LNCaP clone FGC (cell line): ENCODE measurements around the gene AK2.
"Not testable (repeated sequence)": the region's sequence is repeated elsewhere in the genome, so short reads cannot be mapped to it uniquely, and the experiment has no call there.

ENCODE experiments used
- DNase-seq: peaks from one replicate; pipeline ENCODE4 v3.0.0-alpha.2; 2011; ENCODE audit warnings: low read depth
- H3K4me3 ChIP-seq: 2 replicates; pipeline ENCODE4 v1.5.1; 2011; ENCODE audit warnings: mild to moderate bottlenecking, low read depth, low read length, control low read depth
- TF ChIP-seq, protein P1 (sequence below): IDR thresholded peaks from 2 replicates; pipeline ENCODE4 v1.5.1; 2012; ENCODE audit warnings: mild to moderate bottlenecking; ENCODE audit not compliant: control insufficient read depth, insufficient read depth; ENCODE audit errors: extremely low read depth

Gene AK2

DNA sequence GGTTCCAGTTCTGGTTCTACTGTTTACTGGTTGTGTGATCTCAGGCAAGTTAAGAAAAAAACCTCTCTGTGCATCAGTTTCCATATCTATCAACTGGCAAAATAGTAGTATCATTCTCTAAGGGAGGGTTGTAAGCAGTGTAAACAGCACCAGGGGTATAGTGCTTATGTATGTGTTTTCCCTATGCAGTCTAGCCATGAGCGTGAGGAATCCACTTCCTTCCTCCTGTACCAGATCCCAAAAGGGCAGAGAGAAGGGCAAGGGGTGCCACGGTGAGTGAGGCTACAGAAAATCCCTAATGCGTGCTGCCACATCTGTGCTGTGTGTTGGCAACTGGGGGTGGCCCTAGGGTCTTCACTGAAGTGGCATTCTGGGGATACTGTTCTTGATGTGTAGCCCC lies 53.7 kb downstream of the AK2 start:
- no peak overlapping the region for H3K4me3 ChIP-seq
- TF ChIP-seq, protein P1, sequence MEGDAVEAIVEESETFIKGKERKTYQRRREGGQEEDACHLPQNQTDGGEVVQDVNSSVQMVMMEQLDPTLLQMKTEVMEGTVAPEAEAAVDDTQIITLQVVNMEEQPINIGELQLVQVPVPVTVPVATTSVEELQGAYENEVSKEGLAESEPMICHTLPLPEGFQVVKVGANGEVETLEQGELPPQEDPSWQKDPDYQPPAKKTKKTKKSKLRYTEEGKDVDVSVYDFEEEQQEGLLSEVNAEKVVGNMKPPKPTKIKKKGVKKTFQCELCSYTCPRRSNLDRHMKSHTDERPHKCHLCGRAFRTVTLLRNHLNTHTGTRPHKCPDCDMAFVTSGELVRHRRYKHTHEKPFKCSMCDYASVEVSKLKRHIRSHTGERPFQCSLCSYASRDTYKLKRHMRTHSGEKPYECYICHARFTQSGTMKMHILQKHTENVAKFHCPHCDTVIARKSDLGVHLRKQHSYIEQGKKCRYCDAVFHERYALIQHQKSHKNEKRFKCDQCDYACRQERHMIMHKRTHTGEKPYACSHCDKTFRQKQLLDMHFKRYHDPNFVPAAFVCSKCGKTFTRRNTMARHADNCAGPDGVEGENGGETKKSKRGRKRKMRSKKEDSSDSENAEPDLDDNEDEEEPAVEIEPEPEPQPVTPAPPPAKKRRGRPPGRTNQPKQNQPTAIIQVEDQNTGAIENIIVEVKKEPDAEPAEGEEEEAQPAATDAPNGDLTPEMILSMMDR = no peak
- no peak for DNase-seq

DNA sequence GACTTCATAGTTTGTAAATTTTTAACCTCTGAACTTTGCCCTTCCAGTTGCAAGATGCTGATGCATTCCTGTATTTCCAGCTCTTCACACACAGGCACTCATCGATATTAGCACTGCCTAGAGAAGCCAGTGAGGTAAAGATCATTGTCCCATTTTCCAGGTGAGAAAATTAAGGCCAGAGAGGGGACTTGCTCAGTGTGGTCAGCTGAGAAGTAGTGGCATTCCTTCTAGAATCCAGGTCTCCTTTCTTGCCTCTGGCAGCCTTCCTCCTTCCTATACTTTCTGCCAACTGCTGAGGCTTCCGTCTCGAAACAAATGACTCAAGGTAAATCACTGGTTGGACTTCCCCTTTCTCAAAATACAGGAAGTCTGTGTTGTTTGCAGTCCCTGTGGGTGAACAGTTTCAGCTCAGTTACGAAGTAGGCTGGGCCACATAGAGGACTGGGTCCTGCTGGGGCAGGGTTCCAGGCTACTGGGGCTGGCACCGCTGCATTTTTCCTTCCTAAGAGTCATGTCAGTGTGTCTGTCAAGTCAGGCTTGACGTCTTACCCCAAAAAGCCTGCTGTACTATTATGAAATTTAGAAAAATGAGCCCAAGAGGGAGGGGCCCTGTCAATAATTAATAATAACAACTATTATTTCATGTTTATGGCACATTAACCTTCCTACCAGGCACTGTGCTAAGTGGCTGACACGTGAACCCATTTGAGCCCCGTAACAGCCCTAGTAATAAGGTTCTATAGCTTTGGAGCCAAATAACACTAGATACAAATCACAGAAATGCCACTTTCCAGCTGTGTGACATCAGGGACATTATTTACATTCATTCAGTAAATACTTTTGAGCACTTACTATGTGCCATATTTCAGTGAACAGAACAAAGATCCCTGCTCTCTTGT lies 55.4 kb downstream of the AK2 start:
- TF ChIP-seq, protein P1 = no peak
- DNase-seq = peak; percentile 95
- H3K4me3 ChIP-seq = no peak overlapping the region

DNA sequence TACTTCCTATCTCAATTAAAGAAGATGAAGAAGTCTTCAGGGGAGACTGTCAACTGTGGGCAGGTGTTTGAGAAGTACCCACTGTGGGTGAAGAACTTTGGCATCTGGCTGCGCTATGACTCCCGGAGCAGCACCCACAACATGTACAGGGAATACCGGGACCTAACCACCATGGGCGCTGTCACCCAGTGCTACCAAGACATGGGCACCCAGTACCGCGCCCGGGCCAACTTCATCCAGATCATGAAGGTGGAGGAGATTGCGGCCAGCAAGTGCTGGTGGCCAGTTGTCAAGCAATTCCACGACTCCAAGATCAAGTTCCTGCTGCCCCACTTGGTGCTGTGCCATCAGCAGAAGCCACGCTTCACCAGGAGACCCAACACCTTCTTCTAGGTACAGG lies 56.6 kb downstream of the AK2 start:
- H3K4me3 ChIP-seq = no peak overlapping the region
- no peak for DNase-seq
- TF ChIP-seq, protein P1 = no peak

DNA sequence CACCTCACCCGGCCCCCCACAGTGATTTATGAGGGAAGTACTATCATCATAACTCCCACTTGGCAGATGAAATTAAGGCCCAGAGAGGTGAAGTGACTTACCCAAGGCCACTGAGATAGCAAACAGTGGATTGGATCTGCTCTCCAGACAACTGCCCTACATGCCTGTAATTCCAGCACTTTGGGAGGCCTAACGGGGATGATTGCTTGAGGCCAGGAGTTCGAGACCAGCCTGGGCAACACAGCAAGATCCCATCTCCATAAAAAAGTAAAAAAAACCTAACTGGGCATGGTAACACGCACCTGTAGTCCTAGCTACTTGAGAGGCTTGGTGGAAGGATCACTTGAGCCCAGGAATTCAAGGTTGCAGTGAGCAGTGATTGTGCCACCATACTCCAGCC lies 57.8 kb downstream of the AK2 start:
- TF ChIP-seq, protein P1 = no peak
- no peak for DNase-seq
- no peak overlapping the region for H3K4me3 ChIP-seq

DNA sequence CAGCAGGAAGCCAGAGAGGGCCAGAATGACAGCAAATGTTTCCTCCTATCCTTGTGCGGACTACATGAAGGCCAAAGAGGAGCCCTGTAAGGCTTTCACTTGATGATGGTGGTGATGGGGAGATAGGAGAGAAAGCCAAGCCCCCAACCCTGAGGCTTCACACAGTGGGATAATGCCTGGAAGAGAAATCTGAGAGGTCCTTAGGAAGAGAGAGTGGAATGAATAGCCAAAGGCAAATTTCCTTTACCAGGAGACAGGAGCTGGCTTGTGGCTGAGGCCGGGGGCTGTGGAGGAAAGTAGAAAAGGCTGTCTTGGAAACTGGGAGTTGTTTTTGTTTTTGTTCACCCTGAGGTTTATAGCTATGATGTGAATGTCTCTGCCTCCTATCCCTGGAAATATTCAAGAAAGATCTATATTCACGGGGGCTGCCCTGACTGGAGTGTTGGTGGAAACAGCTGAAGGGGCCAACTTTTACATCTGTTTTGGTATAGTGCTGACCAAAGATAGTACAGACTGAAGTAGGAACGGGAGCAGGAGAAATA lies 59.1 kb downstream of the AK2 start:
- TF ChIP-seq, protein P1 = no peak
- H3K4me3 ChIP-seq = no peak overlapping the region

DNA sequence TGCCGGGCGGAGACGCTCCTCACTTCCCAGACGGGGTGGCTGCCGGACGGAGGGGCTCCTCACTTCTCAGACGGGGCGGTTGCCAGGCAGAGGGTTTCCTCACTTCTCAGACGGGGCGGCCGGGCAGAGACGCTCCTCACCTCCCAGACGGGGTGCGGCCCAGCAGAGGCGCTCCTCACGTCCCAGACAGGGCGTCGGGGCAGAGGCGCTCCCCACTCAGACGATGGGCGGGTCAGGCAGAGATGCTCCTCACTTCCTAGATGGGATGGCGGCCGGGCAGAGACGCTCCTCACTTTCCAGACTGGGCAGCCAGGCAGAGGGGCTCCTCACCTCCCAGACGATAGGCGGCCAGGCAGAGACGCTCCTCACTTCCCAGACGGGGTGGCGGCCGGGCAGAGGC lies 61.6 kb downstream of the AK2 start:
- H3K4me3 ChIP-seq, DNase-seq: not testable (repeated sequence)

More for the DNA sequence above, 59.1 kb downstream of the AK2 start:
- DNase-seq = no peak

DNA sequence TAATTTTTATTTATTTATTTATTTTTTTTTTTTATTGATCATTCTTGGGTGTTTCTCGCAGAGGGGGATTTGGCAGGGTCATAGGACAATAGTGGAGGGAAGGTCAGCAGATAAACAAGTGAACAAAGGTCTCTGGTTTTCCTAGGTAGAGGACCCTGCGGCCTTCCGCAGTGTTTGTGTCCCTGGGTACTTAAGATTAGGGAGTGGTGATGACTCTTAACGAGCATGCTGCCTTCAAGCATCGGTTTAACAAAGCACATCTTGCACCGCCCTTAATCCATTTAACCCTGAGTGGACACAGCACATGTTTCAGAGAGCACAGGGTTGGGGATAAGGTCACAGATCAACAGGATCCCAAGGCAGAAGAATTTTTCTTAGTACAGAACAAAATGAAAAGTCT lies 63.2 kb downstream of the AK2 start:
- H3K4me3 ChIP-seq = peak overlapping the region; percentile 52; the same call in 1 of the 2 replicates
- DNase-seq = not testable (repeated sequence)

DNA sequence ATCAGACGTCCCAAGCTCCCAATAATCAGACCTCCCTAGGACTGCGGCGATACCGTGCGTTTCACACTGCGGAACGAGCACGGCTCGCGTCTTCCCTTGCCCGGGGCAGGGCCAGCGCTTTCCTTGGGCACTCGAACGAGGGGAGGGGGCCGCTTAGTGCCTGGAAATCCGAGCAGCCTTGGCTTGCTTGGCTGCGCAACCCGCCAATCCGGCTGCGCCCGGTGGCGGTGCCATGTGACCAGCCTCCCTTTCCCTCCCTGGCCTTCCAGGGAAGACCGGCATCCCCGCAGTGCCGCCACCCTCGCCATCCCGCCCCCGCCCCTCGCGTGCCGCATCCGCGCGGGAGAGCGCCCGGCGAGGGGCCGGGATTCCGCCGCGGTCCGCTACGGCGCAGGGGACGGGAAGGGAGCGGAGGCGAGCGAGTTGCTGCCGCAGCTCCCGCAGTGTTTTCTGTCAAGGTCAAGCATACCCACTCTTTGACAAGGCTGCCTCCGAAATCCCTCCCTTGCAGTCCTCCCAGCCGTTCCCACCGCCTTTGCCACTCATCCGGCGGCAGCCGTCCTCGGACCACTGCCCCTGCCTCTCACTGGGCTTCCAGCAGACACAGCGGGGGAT lies 63.8 kb downstream of the AK2 start:
- peak; percentile 22 for DNase-seq
- peak overlapping the region; percentile 52 for H3K4me3 ChIP-seq
- TF ChIP-seq, protein P1 = no peak
